Measurements from ENCODE around the gene PLD4.

Gene PLD4

DNA sequence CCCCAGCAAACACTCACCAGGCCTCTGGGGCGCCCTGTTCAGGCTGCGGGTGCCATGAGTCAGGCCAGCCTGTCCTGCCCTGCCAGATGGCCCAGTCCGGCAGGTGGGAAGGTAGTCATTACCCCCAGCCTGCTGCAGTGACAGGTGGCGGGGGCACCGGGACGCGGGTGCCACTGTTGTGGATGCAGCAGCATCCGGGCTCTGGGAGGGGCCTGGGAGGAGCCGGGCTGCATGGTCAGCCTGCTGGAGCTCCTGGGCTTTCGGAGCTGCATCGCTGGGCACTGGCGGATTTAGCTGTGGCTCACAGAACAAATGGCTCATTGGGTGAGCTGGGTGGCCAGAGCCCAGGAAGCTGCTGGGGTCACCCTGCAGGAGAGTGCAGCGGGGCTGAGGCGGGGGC lies 46.1 kb upstream of the PLD4 start:
- H3F3A ChIP-seq (ENCODE audit: control insufficient read depth, insufficient read depth): no peaks in the 10 kb centered on the region
- H3K27me3 ChIP-seq (ENCODE audit: control insufficient read depth, low read length): no peaks in the 10 kb centered on the region
- H3K27ac ChIP-seq (ENCODE audit: low read depth, low read length): no peak overlapping the region
- no peaks in the 10 kb centered on the region for H4K20me1 ChIP-seq (ENCODE audit: control insufficient read depth, insufficient read depth, low read depth, low read length)
- H3K79me2 ChIP-seq (ENCODE audit: control insufficient read depth, low read length): no peaks in the 10 kb centered on the region
- H3K36me3 ChIP-seq (ENCODE audit: control insufficient read depth, low read length): no peaks in the 10 kb centered on the region
- H3K4me2 ChIP-seq (ENCODE audit: low read length): no peak overlapping the region
- TF ChIP-seq EZH2phosphoT487 (IDR thresholded peaks at IDR 0.05; ENCODE audit: borderline replicate concordance, low read length) (no peak), CTCF (IDR thresholded peaks at IDR 0.05; ENCODE audit: low read depth, low read length, poor library complexity, severe bottlenecking) (no peak)
- H3K9me2 ChIP-seq (replicated peaks; ENCODE audit: control insufficient read depth, low read length): no peaks in the 10 kb centered on the region
- peaks cover 4% of the 10 kb centered on the region for H3K4me1 ChIP-seq (ENCODE audit: control insufficient read depth, low read length)
- no peaks in the 10 kb centered on the region for H3K9me3 ChIP-seq (ENCODE audit: control insufficient read depth, insufficient read depth, low read length)
- H3K4me3 ChIP-seq (ENCODE audit: low read length): no peak overlapping the region

DNA sequence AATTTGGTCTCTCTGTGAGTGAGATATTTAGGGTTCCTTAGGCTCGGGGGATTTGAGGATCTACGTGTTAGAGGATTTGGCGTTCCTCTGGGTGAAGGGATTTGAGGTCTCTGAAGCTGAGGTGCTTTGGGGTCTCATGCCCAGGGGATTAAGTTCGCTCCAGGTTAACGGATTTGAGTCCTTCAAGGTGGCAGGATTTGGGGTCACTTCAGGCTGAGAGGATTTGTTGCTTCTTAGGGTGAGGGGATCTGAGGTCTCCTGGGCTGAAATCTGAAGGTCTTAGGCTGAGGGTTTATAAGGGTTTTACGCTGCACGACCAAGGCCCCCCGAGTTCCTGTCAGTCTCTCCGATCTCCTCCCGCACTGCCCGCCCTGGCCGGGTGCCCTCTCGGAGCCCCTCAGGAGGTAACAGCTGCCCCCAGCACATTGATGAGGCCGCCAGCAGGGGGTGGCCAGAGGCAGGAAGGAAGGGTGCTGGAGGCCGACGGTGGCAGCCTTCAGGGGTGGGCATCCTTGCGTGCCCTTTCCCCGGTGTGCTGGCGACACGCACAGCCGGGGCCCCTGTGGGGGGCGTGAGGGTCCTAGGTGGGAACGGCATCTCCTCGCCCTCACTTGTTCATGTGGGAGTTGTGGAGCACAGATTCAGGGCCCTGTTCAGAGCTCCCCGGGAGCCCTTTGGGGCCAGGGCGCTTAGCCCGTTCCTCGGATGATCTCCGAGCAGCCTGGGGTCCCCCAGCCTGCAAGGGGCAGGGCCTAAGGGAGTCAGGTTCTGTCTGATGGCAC lies 45.3 kb upstream of the PLD4 start:
- Histone ChIP-seq H3K27me3 (ENCODE audit: control insufficient read depth, low read length) (no peaks in the 10 kb centered on the region), H4K20me1 (ENCODE audit: control insufficient read depth, insufficient read depth, low read depth, low read length) (no peaks in the 10 kb centered on the region), H3K9me3 (ENCODE audit: control insufficient read depth, insufficient read depth, low read length) (no peaks in the 10 kb centered on the region), H3K4me2 (ENCODE audit: low read length) (no peak overlapping the region), H3K36me3 (ENCODE audit: control insufficient read depth, low read length) (no peaks in the 10 kb centered on the region), H3K9me2 (replicated peaks; ENCODE audit: control insufficient read depth, low read length) (no peaks in the 10 kb centered on the region), H3K27ac (ENCODE audit: low read depth, low read length) (no peak overlapping the region), H3K4me3 (ENCODE audit: low read length) (no peak overlapping the region), H3K4me1 (ENCODE audit: control insufficient read depth, low read length) (peaks cover 4% of the 10 kb centered on the region), H3K79me2 (ENCODE audit: control insufficient read depth, low read length) (no peaks in the 10 kb centered on the region), H3F3A (ENCODE audit: control insufficient read depth, insufficient read depth) (no peaks in the 10 kb centered on the region)
- TF ChIP-seq EZH2phosphoT487 (IDR thresholded peaks at IDR 0.05; ENCODE audit: borderline replicate concordance, low read length): no peak
- peak; percentile 20 for TF ChIP-seq CTCF (IDR thresholded peaks at IDR 0.05; ENCODE audit: low read depth, low read length, poor library complexity, severe bottlenecking)

- Histone ChIP-seq H3K27ac (ENCODE audit: low read depth, low read length) (no peak overlapping the region), H4K20me1 (ENCODE audit: control insufficient read depth, insufficient read depth, low read depth, low read length) (no peaks in the 10 kb centered on the region), H3K4me2 (ENCODE audit: low read length) (no peak overlapping the region), H3F3A (ENCODE audit: control insufficient read depth, insufficient read depth) (no peaks in the 10 kb centered on the region), H3K79me2 (ENCODE audit: control insufficient read depth, low read length) (no peaks in the 10 kb centered on the region), H3K4me3 (ENCODE audit: low read length) (no peak overlapping the region), H3K27me3 (ENCODE audit: control insufficient read depth, low read length) (no peaks in the 10 kb centered on the region), H3K9me2 (replicated peaks; ENCODE audit: control insufficient read depth, low read length) (no peaks in the 10 kb centered on the region), H3K4me1 (ENCODE audit: control insufficient read depth, low read length) (peaks cover 4% of the 10 kb centered on the region), H3K36me3 (ENCODE audit: control insufficient read depth, low read length) (no peaks in the 10 kb centered on the region), H3K9me3 (ENCODE audit: control insufficient read depth, insufficient read depth, low read length) (no peaks in the 10 kb centered on the region)
- no peak for TF ChIP-seq CTCF (IDR thresholded peaks at IDR 0.05; ENCODE audit: low read depth, low read length, poor library complexity, severe bottlenecking)
- no peak for TF ChIP-seq EZH2phosphoT487 (IDR thresholded peaks at IDR 0.05; ENCODE audit: borderline replicate concordance, low read length)
Measured at GRCh38 chr14:104879983-104880565, 44.6 kb upstream of the PLD4 start.
